Measurements from ENCODE around the gene PPP2R2B.

Gene PPP2R2B

GRCh38 chr5:146878476-146879172, at the start of gene PPP2R2B:
Gene PPP2R2B, minus strand, starts transcription at chr5:146878757.
- peak; percentile 35 for DNase-seq (ENCODE audit: insufficient read length, low spot score)
- no peak for TF ChIP-seq CTCF (IDR thresholded peaks at IDR 0.05; ENCODE audit: insufficient read depth, missing control alignments)
- no peak for FAIRE-seq

GRCh38 chr5:146924132-146924531, 45.6 kb upstream of the PPP2R2B start:
- TF ChIP-seq CTCF (IDR thresholded peaks at IDR 0.05; ENCODE audit: insufficient read depth, missing control alignments) = no peak
- no peak for FAIRE-seq
- no peak for DNase-seq (ENCODE audit: insufficient read length, low spot score)

GRCh38 chr5:146921225-146921624, 42.7 kb upstream of the PPP2R2B start:
- no peak for TF ChIP-seq CTCF (IDR thresholded peaks at IDR 0.05; ENCODE audit: insufficient read depth, missing control alignments)
- FAIRE-seq = no peak
- no peak for DNase-seq (ENCODE audit: insufficient read length, low spot score)

- no peak for TF ChIP-seq CTCF (IDR thresholded peaks at IDR 0.05; ENCODE audit: insufficient read depth, missing control alignments)
- FAIRE-seq = no peak
Observed at GRCh38 chr5:146920351-146920881, 41.9 kb upstream of the PPP2R2B start.

GRCh38 chr5:146919304-146919703, 40.7 kb upstream of the PPP2R2B start:
- DNase-seq (ENCODE audit: insufficient read length, low spot score) (no peak), FAIRE-seq (no peak)
- no peak for TF ChIP-seq CTCF (IDR thresholded peaks at IDR 0.05; ENCODE audit: insufficient read depth, missing control alignments)

More at GRCh38 chr5:146920351-146920881, 41.9 kb upstream of the PPP2R2B start:
- DNase-seq (ENCODE audit: insufficient read length, low spot score) = no peak

GRCh38 chr5:146917931-146918330, 39.4 kb upstream of the PPP2R2B start:
- FAIRE-seq (no peak), DNase-seq (ENCODE audit: insufficient read length, low spot score) (no peak)
- TF ChIP-seq CTCF (IDR thresholded peaks at IDR 0.05; ENCODE audit: insufficient read depth, missing control alignments) = no peak

- TF ChIP-seq CTCF (IDR thresholded peaks at IDR 0.05; ENCODE audit: insufficient read depth, missing control alignments) = no peak
- FAIRE-seq = no peak
- DNase-seq (ENCODE audit: insufficient read length, low spot score) = no peak
Observed at GRCh38 chr5:146912874-146913273, 34.3 kb upstream of the PPP2R2B start.
